GM18870 (cell line): ENCODE measurements around the gene COIL.
A peak's percentile ranks its signal among the peaks of the same experiment; 100 is the strongest.

Experiments
- ATAC-seq: cut with Tn5 transposase; IDR thresholded peaks from one replicate; pipeline ENCODE4 v1.9.1; 2021; ENCODE audit warnings: moderate library complexity; ENCODE audit not compliant: unreplicated experiment

The COIL gene

DNA sequence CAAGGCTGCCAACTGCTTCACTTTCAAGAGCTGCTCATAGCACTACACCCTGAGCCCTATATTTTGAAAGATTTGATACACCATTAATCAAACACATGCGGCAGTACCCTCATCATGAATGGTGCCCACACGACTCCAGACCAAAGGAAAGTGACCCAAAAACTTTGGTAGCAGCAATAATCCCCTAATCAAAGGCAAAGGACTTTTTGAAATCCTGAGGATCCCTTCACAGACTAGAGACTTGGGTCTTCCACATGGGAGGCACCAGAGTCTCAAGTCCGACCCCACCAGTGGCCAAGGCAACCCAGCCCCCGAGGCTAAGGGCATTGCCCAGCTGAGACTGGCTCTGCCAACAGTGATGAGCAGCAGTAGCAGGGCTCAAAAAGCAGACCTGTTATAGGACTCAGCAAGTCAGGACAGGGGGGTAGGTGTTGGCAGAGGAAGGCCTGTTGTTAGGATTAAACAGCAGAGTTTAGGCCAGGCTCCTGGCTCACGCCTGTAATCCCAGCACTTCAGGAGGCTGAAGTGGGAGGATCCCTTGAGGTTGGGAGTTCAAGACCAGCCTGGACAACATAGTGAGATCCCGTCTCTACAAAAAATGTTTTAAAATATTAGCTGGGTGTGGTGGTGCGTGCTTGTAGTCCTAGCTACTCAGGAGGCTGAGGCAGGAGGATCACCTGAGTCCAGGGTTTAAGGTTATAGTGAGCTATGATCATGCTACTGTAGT lies 50.2 kb downstream of the COIL start:
- no peak for ATAC-seq

DNA sequence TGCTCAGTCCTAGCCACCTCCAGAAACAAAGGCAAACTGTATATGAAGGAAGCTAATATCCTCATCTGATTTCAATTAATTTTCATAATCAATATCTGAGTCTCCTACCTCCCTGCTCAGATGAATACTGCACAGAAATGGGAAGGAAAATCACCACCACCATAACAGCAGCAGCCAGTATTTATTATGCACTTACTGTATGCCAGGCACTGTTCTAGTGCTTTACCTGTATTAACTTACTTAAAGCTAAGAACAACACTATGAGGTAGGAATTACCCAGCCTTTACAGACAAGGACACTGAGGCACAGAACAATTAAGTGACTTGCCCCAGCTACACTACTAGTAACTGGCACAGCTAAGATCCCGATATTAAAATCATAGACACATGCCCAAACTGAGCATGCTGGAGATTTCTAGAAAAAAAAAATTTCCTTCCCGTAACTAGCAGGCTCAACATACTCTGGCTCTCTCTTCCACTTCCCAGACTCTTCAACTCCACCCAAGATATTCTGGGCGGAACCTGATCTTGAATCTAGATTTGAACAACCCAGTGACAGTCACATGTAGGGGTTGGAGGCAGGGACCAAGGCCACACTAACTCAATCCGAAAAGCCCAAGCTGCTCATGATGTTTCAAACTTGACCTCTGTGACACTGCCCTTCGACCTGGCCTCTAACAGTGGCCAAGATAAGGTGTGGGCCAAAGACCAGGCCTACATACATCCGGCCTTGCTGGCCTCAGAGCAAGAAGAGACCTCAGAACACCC lies 50.9 kb downstream of the COIL start:
- ATAC-seq, result no peak

DNA sequence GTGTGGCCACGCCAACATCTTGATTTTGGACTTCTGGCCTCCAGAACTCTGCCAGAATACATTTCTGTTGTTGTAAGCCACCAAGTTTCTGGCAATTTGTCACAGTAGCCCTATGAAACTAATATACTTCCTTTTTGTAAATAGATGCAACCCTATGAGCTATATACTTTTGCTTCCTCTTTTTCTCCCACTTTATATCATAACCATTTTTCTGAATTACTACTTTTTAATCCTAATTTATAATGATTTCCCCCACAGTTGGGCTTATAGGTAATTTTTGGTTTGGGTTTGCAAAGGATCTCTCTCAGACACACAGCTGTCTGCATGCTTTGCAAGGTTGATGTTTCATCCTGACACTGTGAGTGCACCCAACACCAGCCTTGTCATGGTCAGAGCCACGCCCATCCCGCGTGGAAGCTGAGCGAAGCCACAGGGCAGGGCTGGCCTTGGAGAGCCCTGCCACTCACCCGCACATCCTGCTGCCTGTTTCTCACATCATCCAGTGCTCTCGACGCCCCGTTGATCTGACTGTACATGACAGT lies 52.8 kb downstream of the COIL start:
- ATAC-seq, result peak; percentile 84

DNA sequence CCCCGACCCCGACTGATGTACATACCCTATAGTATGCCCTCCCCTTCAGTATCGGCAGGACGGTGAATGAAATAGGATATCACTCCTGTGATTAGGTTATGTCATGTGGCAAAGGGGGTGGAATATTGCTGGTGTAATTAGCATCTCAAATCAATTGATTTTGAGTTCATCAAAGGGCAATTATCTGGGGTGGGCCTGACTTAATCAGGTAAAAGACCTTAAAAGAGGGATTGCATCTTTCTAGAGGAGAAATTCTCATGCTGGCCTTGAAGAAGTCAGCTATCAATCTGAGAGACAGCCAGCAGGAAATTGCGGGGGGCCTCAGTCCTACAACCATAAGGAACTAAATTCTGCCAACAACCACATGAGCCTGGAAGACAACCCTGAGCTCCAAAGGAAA lies 57.3 kb downstream of the COIL start:
- ATAC-seq, result no peak

DNA sequence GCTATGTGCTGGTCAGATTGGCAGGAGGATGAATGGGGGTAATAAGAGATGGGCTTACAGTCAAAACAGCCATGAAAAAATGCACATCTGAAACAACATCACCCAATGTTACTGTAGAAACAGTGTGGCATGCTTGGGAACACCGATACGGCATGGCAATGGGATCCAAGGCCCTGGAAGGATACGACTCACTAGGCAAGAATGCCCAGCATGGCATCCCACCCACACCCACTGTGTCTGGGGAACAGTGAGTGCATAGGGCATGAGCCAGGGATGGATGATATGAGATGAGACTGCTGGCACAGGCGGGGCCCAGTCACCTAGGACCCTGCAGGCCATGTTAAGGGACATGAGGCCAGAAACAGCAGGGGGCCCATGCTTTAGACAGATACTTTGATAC lies 58.5 kb downstream of the COIL start:
- no peak for ATAC-seq

DNA sequence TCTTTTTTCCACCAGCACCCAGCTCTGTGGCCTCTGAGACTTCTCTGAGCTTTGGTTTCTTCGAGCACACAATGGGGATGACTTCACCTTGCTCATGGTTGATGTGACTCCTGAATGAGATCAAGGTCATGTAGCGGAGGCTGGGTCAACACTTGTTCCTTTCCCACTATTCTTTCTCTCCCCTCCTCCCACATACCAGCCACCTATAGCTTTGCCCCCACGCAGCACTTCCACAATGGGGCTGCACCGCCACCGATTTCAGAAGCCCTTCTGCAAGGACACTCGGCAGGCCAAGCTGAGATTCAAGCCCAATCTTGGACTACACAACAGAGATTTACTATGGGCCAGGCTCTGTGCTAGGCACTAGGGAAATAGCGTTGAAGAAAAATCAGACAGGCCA lies 61.4 kb downstream of the COIL start:
- no peak for ATAC-seq

DNA sequence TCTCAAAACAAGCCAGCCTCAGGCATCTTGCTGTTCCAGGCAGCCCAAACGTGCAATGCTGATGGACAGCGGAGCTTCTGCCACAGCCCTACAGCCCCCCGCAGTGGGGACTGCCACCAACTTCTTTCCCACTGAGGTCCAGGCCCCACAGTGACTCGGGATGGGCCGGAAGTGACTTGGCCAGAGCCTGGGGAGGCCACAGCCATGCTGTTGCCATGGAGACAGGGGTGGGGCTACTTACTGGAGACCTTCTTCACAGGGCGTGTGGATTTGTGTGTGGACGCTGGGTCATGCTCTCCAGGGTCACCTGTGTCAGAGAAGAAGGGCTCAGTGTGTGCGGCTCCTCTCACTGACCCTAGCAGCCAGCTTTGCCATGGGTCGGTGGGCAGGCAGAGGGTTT lies 62.0 kb downstream of the COIL start:
- no peak for ATAC-seq

DNA sequence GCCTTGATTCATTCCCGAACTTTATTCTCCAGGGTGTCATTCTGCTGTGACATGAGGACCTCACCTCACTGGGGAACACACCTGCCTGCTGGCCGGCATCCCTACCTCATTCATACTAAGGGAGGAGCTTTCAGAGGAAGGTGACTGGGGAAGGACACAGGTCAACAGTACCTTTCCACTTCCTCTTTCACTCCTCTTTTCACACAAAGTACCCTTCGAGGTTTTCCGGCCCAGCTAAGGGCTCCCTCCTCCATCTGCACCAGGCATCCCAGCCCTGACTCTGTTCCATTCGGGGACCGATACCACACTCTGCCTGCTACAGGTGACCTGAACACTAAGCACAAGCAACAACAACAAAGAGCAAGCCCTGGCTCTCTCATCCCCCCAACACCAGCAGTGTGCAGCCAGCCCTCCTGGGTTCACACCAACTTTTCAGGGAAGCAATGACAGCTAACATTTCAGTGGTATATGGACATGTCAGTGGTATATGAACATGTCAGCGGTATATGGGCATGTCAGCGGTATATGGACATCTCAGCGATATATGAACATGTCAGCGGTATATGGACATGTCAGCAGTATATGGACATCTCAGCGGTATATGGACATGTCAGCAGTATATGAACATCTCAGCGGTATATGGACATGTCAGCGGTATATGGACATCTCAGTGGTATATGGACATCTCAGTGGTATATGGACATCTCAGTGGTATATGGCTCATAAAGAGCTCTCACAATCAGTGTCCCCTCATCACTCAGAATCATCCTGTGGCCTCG lies 63.0 kb downstream of the COIL start:
- ATAC-seq, result no peak

DNA sequence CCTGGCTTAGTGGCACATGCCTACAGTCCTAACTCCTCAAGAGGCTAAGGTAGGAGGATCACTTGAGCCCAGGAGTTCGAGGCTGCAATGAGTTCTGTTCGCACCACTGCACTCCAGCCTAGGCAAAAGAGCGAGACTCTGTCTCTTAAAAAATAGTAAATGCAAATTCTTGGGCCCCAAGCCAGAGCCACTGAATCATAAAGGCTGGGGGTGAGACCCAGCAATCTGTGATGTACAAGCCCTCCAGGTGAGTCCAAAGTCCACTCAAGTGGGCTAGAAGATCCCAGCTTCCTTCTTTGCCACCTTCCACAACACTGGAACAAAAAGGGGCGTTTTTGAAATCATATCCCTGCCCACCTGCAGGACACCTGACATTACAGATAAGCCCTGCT lies 63.9 kb downstream of the COIL start:
- ATAC-seq, result no peak

DNA sequence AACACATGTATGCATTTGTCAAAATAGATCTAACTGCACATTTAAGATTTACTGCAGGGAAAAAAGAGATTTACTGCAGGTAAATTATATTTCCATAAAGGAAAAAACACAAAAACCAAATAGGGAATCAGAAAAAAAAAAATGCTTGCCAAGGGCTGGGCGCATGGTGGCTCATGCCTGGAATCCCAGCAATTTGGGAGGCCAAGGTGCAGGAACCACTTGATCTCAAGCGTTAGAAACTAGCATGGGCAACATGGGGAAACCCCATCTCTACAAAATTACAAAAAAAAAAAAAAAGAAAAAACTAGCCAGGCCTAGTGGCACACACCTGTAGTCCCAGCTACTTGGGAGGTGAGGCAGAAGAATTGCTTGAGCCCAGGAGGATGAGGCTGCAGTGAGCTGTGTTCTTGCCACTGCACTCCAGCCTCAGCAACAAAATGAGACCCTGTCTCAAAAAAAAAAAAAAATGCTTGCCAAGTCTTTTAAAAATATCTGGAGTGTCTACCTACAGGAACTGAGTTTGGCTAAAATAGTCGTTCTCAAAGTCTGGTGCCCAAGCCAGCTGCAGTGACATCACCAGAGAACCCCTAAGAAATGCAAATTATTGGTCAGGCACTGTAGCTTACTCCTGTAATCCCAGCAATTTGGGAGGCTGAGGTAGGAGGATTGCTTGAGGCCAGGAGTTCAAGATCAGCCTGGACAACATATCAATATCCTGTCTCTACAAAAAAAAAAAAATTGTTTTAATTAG lies 64.5 kb downstream of the COIL start:
- no peak for ATAC-seq

DNA sequence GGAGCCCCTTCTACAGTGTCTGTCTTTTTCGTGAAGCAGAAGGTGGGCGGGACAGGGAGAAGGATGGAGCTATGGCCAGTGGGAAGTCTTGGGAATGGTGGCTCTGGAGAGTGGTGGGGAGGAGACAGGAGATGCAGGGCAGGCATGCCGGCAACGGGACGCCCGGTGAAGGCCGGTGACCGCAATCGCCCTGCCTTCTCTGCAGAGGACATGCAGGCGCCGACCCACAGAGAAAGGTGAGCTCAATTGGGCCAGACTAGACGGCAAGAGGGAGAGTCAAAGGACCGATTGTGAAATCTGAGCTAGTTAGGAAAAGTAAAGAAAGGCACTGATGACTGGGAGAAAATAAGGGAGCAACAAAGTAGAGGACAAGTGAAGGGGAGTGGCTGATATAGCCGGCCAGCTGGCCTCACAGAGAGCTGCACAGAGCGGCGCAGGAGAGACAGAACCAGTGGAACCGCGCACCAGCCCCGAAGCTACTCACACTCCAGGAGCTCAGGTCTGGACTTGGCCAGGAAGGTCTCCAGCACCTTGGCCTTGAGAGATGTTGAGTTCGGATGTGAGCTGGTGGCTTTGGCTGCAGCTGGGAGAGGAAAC lies 65.9 kb downstream of the COIL start:
- ATAC-seq, result no peak

DNA sequence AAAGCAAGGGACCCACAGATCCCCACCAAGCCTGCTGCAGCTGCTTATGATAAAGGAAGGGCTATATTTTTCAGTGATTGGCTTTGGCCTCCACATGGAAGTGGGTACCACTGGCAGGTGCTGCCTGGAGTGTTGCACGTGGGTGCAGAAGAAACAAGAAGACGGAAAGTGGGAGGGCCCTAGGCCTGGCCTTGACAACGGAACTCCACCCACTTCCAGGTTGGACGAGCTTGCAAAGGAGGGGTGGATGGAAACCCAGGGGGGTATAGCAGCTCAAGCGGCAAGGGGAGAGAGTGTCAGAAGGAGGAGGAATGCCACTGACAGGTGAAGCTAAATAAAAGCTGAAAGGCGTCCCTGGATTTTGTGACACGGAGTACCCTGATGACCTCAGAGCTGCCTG lies 67.3 kb downstream of the COIL start:
- ATAC-seq, result no peak

DNA sequence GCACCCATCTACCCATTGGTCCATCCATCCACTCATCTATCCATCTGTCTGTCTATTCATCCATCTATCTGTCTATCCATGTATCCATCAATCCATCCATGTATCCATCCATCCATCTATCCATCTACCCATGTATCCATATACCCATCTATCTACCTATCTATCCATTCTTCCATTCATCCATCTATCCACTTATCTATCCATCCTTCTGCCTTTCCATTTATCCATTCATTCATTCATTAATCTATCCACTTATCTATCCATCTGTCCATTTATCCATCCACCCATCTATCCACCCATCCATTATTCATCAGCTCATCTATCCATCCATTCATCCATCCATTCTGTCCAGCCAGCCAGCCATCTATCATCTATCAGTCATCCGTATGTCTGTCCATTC lies 68.5 kb downstream of the COIL start:
- no peak for ATAC-seq

DNA sequence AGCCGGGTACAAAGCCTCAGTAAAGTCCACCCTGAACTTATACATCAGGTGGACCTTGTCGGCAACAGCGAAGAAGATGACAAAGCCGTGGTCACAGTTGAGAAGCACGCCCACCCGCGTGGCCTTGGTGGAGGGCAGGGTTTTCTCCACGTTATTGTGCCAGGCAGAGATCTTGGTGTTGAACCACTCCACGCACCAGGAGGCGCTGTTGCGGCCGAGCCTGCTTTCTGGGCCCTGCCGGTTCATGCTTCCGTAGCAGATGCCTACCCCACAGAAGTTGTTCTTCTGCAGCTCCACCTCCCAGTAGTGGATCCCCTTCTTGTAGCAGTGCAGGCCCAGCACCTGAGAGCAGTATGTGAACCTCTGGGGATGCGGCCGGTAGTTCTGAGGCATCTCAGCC lies 69.1 kb downstream of the COIL start:
- ATAC-seq, result no peak

DNA sequence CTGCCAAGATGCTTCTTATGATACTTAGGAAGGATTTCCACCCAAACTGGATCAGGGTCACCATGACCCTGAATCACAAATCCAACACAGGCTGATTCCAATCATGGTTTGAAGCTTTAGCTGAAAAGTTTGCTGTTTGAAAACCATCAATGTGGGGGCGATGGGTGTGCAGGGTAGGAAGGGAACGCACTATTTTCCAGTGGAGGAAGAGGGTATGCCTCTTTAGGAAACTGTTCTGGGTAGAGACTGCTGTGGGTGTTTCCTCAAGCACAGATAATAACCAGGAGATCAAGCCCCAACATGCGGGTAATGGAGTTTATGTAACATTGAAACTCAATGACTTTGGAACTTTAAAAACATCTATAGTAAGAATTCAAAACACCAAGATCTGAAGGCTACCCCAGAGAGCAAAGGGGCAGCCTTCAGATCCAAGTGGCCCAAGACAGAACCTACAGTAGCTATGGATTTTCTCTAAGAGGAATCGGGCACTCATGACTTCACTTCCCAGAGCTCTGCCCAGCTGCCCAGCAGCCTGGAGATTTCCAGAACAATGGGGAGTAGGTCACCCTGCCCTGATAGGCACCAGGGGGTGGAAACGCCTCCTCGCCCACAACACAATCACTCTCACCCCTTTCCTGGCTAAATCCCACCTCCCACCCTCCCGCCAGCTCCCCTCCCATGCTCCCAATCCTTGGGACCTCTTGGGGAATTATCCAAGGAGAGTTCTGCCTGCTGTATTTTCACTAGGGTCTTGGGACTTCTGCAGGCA lies 69.8 kb downstream of the COIL start:
- no peak for ATAC-seq

DNA sequence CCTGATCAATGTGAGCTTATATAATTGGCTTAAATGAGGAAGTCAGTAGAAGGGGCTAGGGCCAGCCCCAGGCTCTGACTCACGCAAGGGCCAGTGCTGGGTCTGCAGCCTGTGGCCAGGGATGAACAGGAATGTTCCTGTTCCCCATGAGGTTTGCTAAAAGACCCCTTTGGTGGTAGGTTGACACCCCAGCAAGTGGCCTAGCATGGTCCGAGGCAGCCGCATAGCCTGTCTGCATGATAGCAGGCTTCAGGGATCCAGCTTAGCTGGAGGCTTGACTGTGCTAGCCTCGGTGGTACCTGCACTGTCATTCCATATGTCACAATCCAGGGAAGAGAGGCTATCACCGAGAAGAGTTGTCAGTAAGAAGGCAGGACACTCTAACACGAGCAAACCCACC lies 70.5 kb downstream of the COIL start:
- ATAC-seq, result no peak
